Islet precursor cell (in vitro differentiated cells): ENCODE measurements around the gene ADAD2.

Experiments
- DNase-seq: peaks from one replicate; pipeline ENCODE4 v3.0.0-alpha.2; 2018

The ADAD2 gene

GRCh38 chr16:84227548-84227947 lies 36.6 kb downstream of the ADAD2 start:
- no peak for DNase-seq

- peak; percentile 97 for DNase-seq
Measured at GRCh38 chr16:84228256-84228838, 37.4 kb downstream of the ADAD2 start.

DNA sequence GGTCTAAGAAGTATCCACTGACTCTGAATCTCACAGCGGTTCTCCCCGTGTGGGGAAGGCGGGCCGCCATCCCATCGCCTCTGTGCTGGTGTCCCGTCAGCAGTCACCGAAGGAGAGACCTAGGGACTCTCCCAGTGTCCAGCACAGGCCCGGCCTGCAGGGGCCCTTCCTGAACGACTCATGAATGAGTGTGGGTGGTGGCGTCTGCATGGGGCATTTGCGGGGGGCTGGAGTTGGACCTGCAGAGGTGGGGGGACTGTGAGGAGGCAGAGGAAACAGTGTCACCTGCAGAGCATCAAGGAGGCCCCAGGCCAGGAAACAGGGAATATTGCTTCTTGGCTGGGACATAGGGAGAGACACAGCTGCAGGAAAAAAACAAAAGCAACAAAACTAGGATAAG lies 38.5 kb downstream of the ADAD2 start:
- DNase-seq = no peak

- no peak for DNase-seq
Measured at GRCh38 chr16:84232060-84232459, 41.1 kb downstream of the ADAD2 start.

- DNase-seq = no peak
Measured at GRCh38 chr16:84232969-84233368, 42.0 kb downstream of the ADAD2 start.

DNA sequence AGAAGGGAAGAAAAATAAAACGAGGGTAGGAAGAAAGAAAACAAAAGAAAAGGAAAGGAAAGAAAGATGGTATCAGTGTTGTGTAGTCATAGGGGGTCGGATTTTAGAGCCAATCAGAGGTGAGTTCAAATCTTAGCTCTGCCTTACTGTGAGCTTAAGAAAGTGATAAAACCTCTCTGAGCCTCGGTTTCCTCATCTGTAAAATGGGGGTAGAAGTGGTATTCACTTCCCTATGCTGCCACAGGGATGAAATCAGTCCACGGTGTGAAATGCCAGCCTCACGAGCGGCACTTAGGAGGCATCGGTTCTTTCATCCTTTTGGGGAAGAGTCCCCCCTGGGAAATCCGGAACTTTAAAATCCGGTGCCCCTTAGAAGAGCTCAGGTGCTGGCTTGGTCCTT lies 42.8 kb downstream of the ADAD2 start:
- DNase-seq = no peak

GRCh38 chr16:84234321-84235241 lies 43.6 kb downstream of the ADAD2 start:
- no peak for DNase-seq

DNA sequence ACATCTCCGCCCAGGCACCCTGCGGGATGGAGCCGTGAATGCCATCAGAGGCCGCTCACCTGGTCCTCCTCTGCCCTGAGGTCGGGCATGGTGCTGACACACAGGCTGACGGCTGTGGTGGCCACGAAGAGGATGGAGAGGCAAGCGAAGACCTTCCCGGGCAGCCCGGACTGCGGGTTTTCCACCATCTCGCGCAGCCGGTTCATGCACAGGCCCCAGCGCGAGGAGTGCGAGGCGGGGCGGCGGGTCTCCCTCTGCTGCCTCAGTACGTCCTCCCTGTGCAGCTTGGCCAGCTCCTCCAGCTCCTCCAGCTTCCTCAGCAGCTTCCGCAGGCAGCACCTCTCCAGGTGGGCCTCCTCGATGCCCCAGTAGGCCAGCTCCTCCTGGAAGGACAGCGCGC lies 45.7 kb downstream of the ADAD2 start:
- no peak for DNase-seq

- no peak for DNase-seq
Measured at GRCh38 chr16:84237994-84238750, 47.2 kb downstream of the ADAD2 start.

- no peak for DNase-seq
Measured at GRCh38 chr16:84239141-84239769, 48.3 kb downstream of the ADAD2 start.

DNA sequence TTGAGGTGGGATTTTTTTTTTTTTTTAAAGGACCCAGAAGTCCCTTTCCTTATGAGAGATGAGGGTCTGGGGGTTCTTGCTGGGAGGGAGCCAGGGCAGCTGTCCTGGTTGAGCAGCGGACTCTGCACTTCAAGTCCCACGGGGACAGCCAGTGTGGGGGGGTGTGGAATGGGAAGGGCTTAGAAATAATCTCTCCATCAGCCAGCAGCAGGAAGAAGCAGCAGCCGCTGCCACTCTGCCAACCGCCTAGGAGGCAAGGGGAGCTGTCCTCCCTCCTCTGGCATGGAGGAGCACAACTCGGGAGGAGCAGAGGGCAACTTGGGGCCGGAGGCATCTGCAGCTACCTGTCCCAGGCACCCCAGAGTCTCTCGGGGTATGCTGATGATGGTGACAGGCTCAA lies 49.0 kb downstream of the ADAD2 start, which contains the start of gene KCNG4:
Gene KCNG4, minus strand, starts transcription at position 104 of the 400 bp plus-strand sequence. CDS start 2,527 bp downstream, outside the sequence.
- DNase-seq = no peak

DNA sequence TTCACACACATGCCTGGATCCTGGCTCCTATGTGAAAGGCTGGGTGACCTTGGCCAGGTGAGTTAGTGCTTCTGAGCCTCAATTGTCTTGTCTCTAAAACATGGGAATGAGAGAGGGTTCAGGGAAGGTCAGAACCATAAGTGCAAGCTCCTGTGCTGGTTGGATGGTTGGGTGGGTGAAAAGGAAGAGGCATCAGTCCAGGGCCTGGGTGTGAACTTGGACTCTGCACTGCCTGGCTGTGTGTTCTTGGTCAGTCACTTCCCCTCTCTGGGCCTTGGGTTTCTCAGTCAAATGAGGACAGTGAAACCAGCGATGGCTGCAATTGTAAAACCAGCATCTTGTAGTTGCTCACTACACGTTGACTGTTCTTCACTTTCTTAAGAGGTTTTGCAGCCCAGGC lies 49.5 kb downstream of the ADAD2 start:
- DNase-seq = no peak

DNA sequence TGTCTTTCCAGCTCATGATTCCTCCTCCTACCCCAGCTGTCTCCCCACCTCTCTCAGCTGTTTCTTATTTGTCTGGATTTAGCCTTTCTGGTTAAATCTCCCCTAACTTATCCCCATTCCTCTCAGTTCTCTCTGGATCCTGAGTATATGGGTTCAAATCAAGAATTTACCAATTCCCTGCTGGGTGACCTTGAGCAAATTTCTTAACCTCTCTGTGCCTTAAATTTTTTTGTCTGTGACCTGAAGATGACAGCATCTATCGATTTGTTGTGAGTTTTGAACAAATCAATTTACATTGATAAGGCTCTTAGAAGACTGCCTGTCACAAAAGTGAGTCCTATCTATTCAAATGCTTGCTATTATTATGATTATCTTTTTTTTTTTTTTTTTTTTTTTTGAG lies 50.8 kb downstream of the ADAD2 start:
- no peak for DNase-seq

DNA sequence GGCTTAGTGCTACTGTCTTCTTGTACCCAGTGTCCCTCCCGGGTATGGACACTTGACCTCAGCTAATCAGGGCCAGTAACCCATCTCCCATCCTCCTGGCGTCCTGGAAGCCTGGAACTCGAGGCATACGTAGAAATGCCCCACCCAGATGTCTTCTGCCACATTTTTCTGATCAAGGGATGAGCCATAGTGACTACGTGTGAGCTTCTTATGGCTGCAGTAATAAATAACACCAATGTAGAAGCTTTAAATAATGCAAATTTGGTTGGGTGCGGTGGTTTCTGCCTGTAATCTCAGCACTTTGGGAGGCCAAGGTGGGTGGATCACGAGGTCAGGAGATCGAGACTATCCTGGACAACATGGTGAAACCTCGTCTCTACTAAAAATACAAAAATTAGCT lies 51.9 kb downstream of the ADAD2 start:
- DNase-seq = no peak

DNA sequence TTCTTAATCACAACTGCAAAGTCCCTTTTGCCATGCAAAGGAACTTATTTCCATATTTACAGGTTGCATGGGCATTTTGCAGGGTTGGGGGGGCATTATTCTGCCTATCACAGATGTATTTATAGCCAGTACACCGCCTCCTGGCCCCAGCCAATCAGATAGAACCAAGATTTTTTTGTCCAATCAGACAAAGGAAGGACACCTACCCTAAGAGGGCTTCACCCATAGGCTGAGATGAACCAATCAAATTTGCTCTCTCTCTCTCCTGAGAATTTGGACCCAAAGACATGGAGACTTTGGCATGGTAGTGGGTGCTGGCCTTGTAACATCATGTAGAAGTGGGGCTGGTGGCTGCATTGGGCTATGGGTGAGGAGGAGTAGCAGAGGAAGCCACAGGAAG lies 52.8 kb downstream of the ADAD2 start:
- no peak for DNase-seq

DNA sequence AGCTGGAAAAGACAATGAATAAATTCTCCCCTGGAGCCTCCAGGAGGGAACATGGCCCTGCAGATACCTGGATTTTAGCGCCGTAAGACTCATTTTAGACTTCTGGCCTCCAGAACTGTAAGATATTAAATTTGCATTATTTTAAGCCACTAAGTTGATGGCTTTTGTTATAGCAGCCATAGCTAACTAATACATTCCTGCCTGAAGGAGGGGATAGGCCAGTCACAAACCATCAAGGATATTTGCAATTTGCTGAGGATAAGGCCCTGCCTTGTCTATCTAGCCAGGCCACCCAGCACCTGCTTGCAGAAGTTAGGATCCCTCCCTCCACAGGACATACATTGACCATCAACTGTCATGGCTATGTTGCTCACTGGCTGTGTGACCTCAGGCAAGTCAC lies 53.8 kb downstream of the ADAD2 start:
- no peak for DNase-seq

GRCh38 chr16:84245956-84246678 lies 55.2 kb downstream of the ADAD2 start:
- DNase-seq = peak; percentile 82

GRCh38 chr16:84246679-84247077 lies 55.7 kb downstream of the ADAD2 start:
- DNase-seq = peak; percentile 66
